GM19193 (cell line): ENCODE results near the gene COL18A1.

Source experiments
- POLR2A ChIP-seq: IDR thresholded peaks from 4 replicates; pipeline ENCODE4 v1.6.1; 2011; ENCODE audit not compliant: insufficient read depth, insufficient read length; ENCODE audit errors: extremely low read depth

COL18A1 gene

GRCh38 chr21:45513003-45513717 lies 108.2 kb downstream of the COL18A1 start:
- TF ChIP-seq POLR2A: no peak

GRCh38 chr21:45513741-45514310 lies 108.9 kb downstream of the COL18A1 start:
- no peak for TF ChIP-seq POLR2A

GRCh38 chr21:45514311-45515021 lies 109.5 kb downstream of the COL18A1 start:
- TF ChIP-seq POLR2A: no peak

- no peak for TF ChIP-seq POLR2A
These were observed 110.5 kb downstream of the COL18A1 start for GRCh38 chr21:45515241-45516061.

- TF ChIP-seq POLR2A: no peak
These were observed 111.2 kb downstream of the COL18A1 start for GRCh38 chr21:45516071-45516670.

- TF ChIP-seq POLR2A: no peak
These were observed 111.7 kb downstream of the COL18A1 start for GRCh38 chr21:45516671-45517151.

GRCh38 chr21:45517249-45518065 lies 112.5 kb downstream of the COL18A1 start:
- TF ChIP-seq POLR2A: no peak

GRCh38 chr21:45518742-45519141 lies 113.8 kb downstream of the COL18A1 start:
- no peak for TF ChIP-seq POLR2A

GRCh38 chr21:45519182-45519581 lies 114.2 kb downstream of the COL18A1 start:
- TF ChIP-seq POLR2A: no peak

GRCh38 chr21:45521241-45521640 lies 116.3 kb downstream of the COL18A1 start:
- TF ChIP-seq POLR2A: no peak

GRCh38 chr21:45522381-45522780 lies 117.4 kb downstream of the COL18A1 start:
- TF ChIP-seq POLR2A: no peak

- no peak for TF ChIP-seq POLR2A
These were observed 118.0 kb downstream of the COL18A1 start for GRCh38 chr21:45522986-45523385.

GRCh38 chr21:45523411-45524101 lies 118.6 kb downstream of the COL18A1 start:
- TF ChIP-seq POLR2A: no peak
